Esophagus muscularis mucosa (tissue), 4 donors: Measurements from ENCODE around the gene ENPP4. TPM values are rescaled to one million over a fixed set of nuclear protein-coding genes. Genes with fewer than 3 reads are reported as not detected.

Experiments
- DNase-seq: peaks from one replicate; pipeline ENCODE4 v3.0.0-alpha.2; 2017; ENCODE audit errors: extremely low spot score
- H3K27ac ChIP-seq, 4 donors: fragments of 200-600 bp; sonication (generic); replicated peaks in 1 of 4; 1 replicate in 3 of 4; 2 replicates in 1 of 4; pipeline ENCODE4 v1.5.1; 2016 to 2019; ENCODE audit warnings: mild to moderate bottlenecking in 1 of 4
- H3K27me3 ChIP-seq, 4 donors: fragments of 200-600 bp; sonication (generic); one replicate each; pipeline versions ENCODE4 v1.5.1 to v1.6.0; 2016 to 2019
- H3K36me3 ChIP-seq, 4 donors: fragments of 200-600 bp; sonication (generic); one replicate each; pipeline ENCODE4 v1.5.1; 2016 to 2019
- H3K4me1 ChIP-seq, 4 donors: fragments of 200-600 bp; sonication (generic); one replicate each; pipeline ENCODE4 v1.5.1; 2016 to 2019
- H3K4me3 ChIP-seq, 4 donors: fragments of 200-600 bp; sonication (generic); 1 replicate in 2 of 4; 2 replicates in 2 of 4; pipeline ENCODE4 v1.5.1; 2016 to 2019; ENCODE audit warnings: mild to moderate bottlenecking in 4 of 4, moderate library complexity in 1 of 4
- H3K9me3 ChIP-seq, 4 donors: fragments of 200-600 bp; sonication (generic); 1 replicate in 3 of 4; 2 replicates in 1 of 4; pipeline ENCODE4 v1.5.1; 2016 to 2019
- EP300 ChIP-seq: sonication (generic); formaldehyde crosslinking; IDR thresholded peaks from one replicate; pipeline ENCODE4 v1.6.1; 2017; ENCODE audit warnings: antibody characterized with exemption
- POLR2A ChIP-seq: fragments of 450-650 bp; IDR thresholded peaks from one replicate; pipeline ENCODE4 v1.6.1; 2017; ENCODE audit warnings: antibody characterized with exemption, moderate library complexity, mild to moderate bottlenecking, low read depth
- POLR2AphosphoS5 ChIP-seq, 2 donors: sonication (generic); formaldehyde crosslinking; IDR thresholded peaks; one replicate each; pipeline ENCODE4 v1.6.1; 2017; ENCODE audit warnings: antibody characterized with exemption in 2 of 2
- WGBS: methylation state at CpG from one replicate; pipeline ENCODE4 v1.1.5; 2018; 5-methylcytosine and 5-hydroxymethylcytosine counted together
- intact Hi-C: fragments of 100-400 bp; cut with DNase I; formaldehyde crosslinking; loops from one replicate; pipeline ENCODE4 v1.15.1; 2023
- total RNA-seq, 4 donors: library from RNA; depleted of rRNA; stranded (reverse); fragments of >200 nt; gene quantifications; one replicate each; pipeline versions ENCODE4 v1.1.0 to v1.2.1, GENCODE V29; 2016
- TF ChIP-seq, protein P1 (sequence below), 3 experiments: fragments of 200-600 bp in 2 of 3; fragments of 450-650 bp in 1 of 3; sonication (generic) in 2 of 3; IDR thresholded peaks; one replicate each; pipeline ENCODE4 v1.5.1; 2017 to 2019; ENCODE audit warnings: antibody characterized with exemption in 3 of 3, mild to moderate bottlenecking in 2 of 3, moderate library complexity in 1 of 3

The ENPP4 gene
- total RNA-seq, 4 donors from 2014 or later: 19.0 to 38.6 (median 24.6) TPM

DNA sequence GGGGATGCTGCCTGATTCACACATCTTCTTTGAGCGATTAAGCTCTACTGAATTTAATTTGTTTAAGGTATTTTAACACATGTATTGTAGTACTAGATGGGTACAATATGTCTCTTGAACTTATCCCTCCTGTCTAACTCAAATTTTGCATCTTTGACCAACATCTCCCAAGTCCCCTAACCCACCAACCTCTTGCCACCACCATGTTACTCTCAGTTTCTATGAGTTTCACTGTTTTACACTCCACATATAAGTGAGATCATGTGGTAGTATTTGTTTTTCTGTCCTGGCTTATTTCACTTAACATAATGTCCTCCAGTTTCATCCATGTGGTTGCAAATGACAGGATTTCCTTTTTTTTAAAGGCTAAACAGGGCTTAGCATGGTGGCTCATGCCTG lies 38.7 kb upstream of the ENPP4 start:
- TF ChIP-seq EP300 (no peak), POLR2A (no peak), POLR2AphosphoS5 (IDR thresholded peaks at IDR 0.05) (no peak)
- TF ChIP-seq, protein P1, sequence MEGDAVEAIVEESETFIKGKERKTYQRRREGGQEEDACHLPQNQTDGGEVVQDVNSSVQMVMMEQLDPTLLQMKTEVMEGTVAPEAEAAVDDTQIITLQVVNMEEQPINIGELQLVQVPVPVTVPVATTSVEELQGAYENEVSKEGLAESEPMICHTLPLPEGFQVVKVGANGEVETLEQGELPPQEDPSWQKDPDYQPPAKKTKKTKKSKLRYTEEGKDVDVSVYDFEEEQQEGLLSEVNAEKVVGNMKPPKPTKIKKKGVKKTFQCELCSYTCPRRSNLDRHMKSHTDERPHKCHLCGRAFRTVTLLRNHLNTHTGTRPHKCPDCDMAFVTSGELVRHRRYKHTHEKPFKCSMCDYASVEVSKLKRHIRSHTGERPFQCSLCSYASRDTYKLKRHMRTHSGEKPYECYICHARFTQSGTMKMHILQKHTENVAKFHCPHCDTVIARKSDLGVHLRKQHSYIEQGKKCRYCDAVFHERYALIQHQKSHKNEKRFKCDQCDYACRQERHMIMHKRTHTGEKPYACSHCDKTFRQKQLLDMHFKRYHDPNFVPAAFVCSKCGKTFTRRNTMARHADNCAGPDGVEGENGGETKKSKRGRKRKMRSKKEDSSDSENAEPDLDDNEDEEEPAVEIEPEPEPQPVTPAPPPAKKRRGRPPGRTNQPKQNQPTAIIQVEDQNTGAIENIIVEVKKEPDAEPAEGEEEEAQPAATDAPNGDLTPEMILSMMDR (IDR thresholded peaks at IDR 0.05): no peak
- DNase-seq: no peak
- Histone ChIP-seq H3K27me3 (no peaks in the 10 kb centered on the region), H3K4me1 (no peaks in the 10 kb centered on the region), H3K36me3 (no peaks in the 10 kb centered on the region), H3K4me3 (no peak overlapping the region), H3K27ac (no peak overlapping the region), H3K9me3 (peaks cover 0 to 13% (median 4%) of the 10 kb centered on the region in 4 donors)
- 100% methylated on average over 1 of the region's 1 CpG for WGBS
- intact Hi-C loops: loop anchor here (5.0 to 10.0 kb wide), 4 partner anchors 131 to 691 kb away; no protein-coding TSS in a partner anchor

DNA sequence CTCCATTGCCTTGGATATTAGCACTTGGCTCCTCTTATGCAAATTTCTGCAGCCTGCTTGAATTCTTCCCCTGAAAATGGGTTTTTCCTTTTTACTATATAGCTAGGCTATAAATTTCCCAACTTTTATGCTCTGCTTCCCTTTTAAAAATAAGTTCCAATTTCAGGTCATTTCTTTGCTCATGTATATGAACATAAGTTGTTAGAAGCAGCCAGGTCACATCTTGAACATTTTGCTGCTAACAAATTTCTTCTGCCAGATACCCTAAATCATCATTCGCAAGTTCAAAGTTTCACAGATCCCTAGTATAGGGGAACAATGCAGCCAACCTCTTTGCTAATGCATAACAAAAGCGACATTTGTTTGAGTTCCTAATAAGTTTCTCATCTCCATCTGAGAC lies 34.5 kb upstream of the ENPP4 start:
- peaks cover 0 to 13% (median 4%) of the 10 kb centered on the region in 4 donors for H3K9me3 ChIP-seq
- no peak overlapping the region for H3K27ac ChIP-seq
- 95% methylated on average over 2 of the region's 2 CpGs for WGBS
- intact Hi-C loops: loop anchor here (10.0 kb wide), 1 partner anchor 530 kb away; no protein-coding TSS in a partner anchor
- H3K27me3 ChIP-seq: no peaks in the 10 kb centered on the region
- TF ChIP-seq, protein P1 (IDR thresholded peaks at IDR 0.05): no peak
- no peak for TF ChIP-seq POLR2A
- TF ChIP-seq POLR2AphosphoS5 (IDR thresholded peaks at IDR 0.05): no peak
- no peak for TF ChIP-seq EP300
- no peaks in the 10 kb centered on the region for H3K36me3 ChIP-seq
- no peaks in the 10 kb centered on the region for H3K4me1 ChIP-seq
- no peak overlapping the region for H3K4me3 ChIP-seq
- no peak for DNase-seq

DNA sequence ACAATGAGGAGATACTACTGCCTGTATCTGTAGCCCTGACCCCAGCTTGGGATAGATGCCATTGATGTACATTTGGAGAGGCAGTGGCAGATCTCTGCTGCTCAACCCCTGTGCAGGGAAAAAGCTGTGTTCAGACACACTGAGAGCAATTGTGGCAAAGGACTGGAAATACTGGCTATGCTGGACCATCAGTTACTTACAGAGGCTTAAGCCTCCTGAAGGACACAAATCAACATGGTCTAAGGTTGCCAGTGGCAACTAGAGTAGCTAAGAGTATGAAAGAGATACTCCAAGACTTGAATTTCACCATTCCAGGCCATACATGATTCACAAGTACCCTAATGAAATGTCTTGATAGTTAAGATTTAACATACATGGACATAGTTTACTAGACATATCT lies 32.4 kb upstream of the ENPP4 start:
- H3K4me3 ChIP-seq: no peak overlapping the region
- TF ChIP-seq EP300: no peak
- TF ChIP-seq POLR2A: no peak
- TF ChIP-seq, protein P1 (IDR thresholded peaks at IDR 0.05): no peak
- no peak overlapping the region for H3K27ac ChIP-seq
- intact Hi-C loops: loop anchor here (10.0 kb wide), 1 partner anchor 527 kb away; no protein-coding TSS in a partner anchor
- no peak for DNase-seq
- no peaks in the 10 kb centered on the region for H3K4me1 ChIP-seq
- H3K9me3 ChIP-seq: peaks cover 0 to 13% (median 4%) of the 10 kb centered on the region in 4 donors
- no peaks in the 10 kb centered on the region for H3K36me3 ChIP-seq
- no peaks in the 10 kb centered on the region for H3K27me3 ChIP-seq

DNA sequence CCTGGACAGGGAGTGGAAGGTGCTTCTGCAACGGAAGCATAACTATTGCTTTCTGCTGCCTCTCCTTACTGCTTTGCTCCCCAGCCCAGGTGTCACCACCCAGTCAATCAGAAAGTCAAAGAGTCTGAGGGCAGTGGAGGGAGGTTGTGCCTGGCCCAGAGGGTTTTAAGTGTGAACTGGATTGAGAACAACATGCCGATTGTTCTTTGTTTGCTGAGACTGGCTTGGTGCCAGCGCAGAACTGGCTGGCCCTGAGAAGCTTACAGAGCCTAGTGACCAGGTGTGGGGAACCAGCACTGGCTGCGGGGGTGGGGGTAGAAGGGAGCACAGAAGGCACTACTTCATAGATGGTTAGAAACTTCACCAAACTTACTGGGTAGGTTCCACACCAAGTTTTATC lies 31.1 kb upstream of the ENPP4 start:
- H3K4me3 ChIP-seq: no peak overlapping the region
- WGBS: 71% methylated on average over 4 of the region's 4 CpGs
- H3K27me3 ChIP-seq: no peaks in the 10 kb centered on the region
- no peaks in the 10 kb centered on the region for H3K36me3 ChIP-seq
- TF ChIP-seq, protein P1 (IDR thresholded peaks at IDR 0.05): no peak
- TF ChIP-seq POLR2AphosphoS5 (IDR thresholded peaks at IDR 0.05): no peak
- no peak for TF ChIP-seq POLR2A
- no peak for TF ChIP-seq EP300
- intact Hi-C loops: loop anchor here (10.0 kb wide), 1 partner anchor 526 kb away; no protein-coding TSS in a partner anchor
- DNase-seq: no peak
- no peaks in the 10 kb centered on the region for H3K4me1 ChIP-seq
- H3K9me3 ChIP-seq: peaks cover 0 to 13% (median 4%) of the 10 kb centered on the region in 4 donors
- no peak overlapping the region for H3K27ac ChIP-seq

DNA sequence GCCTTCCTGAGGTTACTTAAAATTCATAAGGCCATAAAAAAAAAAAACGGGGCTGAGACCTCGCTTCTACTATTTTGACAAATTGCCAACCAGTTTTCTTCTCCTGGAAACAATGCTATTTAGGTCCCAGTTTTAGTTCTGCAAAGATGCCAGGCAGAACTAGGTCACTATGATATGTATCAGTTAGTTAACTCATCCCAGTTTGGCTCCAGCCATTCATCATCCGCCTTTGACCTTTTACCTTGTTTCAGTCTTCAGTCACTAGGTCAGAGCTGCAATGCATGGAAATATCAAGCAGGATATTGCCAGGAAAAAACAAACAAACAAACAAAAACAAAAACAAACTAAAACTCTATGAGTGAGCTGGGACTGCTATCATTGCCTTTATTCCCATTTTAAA lies 29.8 kb upstream of the ENPP4 start:
- Histone ChIP-seq H3K9me3 (peaks cover 0 to 7% (median 3%) of the 10 kb centered on the region in 4 donors), H3K36me3 (no peaks in the 10 kb centered on the region), H3K27me3 (no peaks in the 10 kb centered on the region), H3K27ac (no peak overlapping the region), H3K4me1 (no peaks in the 10 kb centered on the region), H3K4me3 (no peak overlapping the region)
- DNase-seq: no peak
- TF ChIP-seq POLR2A (no peak), POLR2AphosphoS5 (IDR thresholded peaks at IDR 0.05) (no peak), EP300 (no peak)
- TF ChIP-seq, protein P1 (IDR thresholded peaks at IDR 0.05): no peak
- intact Hi-C loops: loop anchor here (10.0 kb wide), 1 partner anchor 525 kb away; no protein-coding TSS in a partner anchor
- WGBS: 60% methylated on average over 3 of the region's 3 CpGs
